Gastrocnemius medialis (tissue), 4 donors: ENCODE data around the gene WWP2. TPM values are rescaled to one million over a fixed set of nuclear protein-coding genes. Genes with fewer than 3 reads are reported as not detected.
"Not testable (repeated sequence)": the region's sequence is repeated elsewhere in the genome, so short reads cannot be mapped to it uniquely, and the experiment has no call there.

Experiments used
- ATAC-seq, 2 donors: fragments of 150-250 bp; one replicate each; pipeline ENCODE4 v1.9.1; 2016
- DNase-seq, 2 donors: peaks; one replicate each; pipeline ENCODE4 v3.0.0-alpha.2; 2019
- H3K27ac ChIP-seq, 4 donors: fragments of 200-600 bp; sonication (generic); 1 replicate in 1 of 4; 2 replicates in 3 of 4; pipeline ENCODE4 v1.5.1; 2016 to 2018; ENCODE audit warnings: mild to moderate bottlenecking in 2 of 4, moderate library complexity in 1 of 4
- H3K27me3 ChIP-seq, 3 donors: fragments of 200-600 bp; sonication (generic) in 2 of 3; 1 replicate in 1 of 3; 2 replicates in 2 of 3; pipeline versions ENCODE4 v1.5.1 to v1.6.0; 2016 to 2019; ENCODE audit warnings: mild to moderate bottlenecking in 1 of 3, moderate library complexity in 1 of 3
- H3K36me3 ChIP-seq, 2 donors: fragments of 200-600 bp; sonication (generic) in 1 of 2; one replicate each; pipeline ENCODE4 v1.5.1; 2017 to 2018
- H3K4me1 ChIP-seq, 2 donors: fragments of 200-600 bp; sonication (generic) in 1 of 2; one replicate each; pipeline ENCODE4 v1.5.1; 2016 to 2017; ENCODE audit warnings: mild to moderate bottlenecking in 2 of 2
- H3K4me3 ChIP-seq, 4 donors: fragments of 200-600 bp; sonication (generic) in 3 of 4; 1 replicate in 1 of 4; 2 replicates in 3 of 4; pipeline ENCODE4 v1.5.1; 2016 to 2019; ENCODE audit warnings: mild to moderate bottlenecking in 2 of 4
- H3K9me3 ChIP-seq, 3 donors: fragments of 200-600 bp; sonication (generic) in 2 of 3; 1 replicate in 1 of 3; 2 replicates in 2 of 3; pipeline ENCODE4 v1.5.1; 2016 to 2019
- CTCF ChIP-seq, 5 experiments: fragments of 450-650 bp in 3 of 5; fragments of 200-600 bp in 2 of 5; sonication (generic) in 2 of 5; IDR thresholded peaks in 4 of 5; conservative IDR thresholded peaks in 1 of 5; 1 replicate in 4 of 5; 2 replicates in 1 of 5; pipeline ENCODE4 v1.5.1; 2016 to 2019; ENCODE audit warnings: antibody characterized with exemption in 5 of 5, mild to moderate bottlenecking in 3 of 5, moderate library complexity in 3 of 5
- POLR2A ChIP-seq, 2 donors: fragments of 450-650 bp; IDR thresholded peaks; one replicate each; pipeline ENCODE4 v1.6.1; 2017; ENCODE audit warnings: antibody characterized with exemption in 2 of 2, mild to moderate bottlenecking in 2 of 2, moderate library complexity in 2 of 2
- in situ Hi-C, 4 donors: fragments of 200-750 bp; cut with MboI; loops; one replicate each; pipeline versions ENCODE4 v1.15.0 to v1.8.0; 2017; ENCODE audit warnings: low sequenced_read_pairs in 4 of 4
- intact Hi-C: fragments of 100-400 bp; cut with DNase I; formaldehyde crosslinking; loops from one replicate; pipeline ENCODE4 v1.15.1; 2023; ENCODE audit warnings: low total_unique reads
- total RNA-seq, 4 donors: library from RNA; depleted of rRNA; stranded (reverse); fragments of >200 nt; gene quantifications; one replicate each; pipeline versions ENCODE4 v1.1.0 to v1.2.3, GENCODE V29; 2016

The WWP2 gene
- total RNA-seq, 4 donors from 2014 or later = 29.4 to 35.6 (median 31.8) TPM

GRCh38 chr16:69781118-69781517, 19.0 kb downstream of the WWP2 start:
- in situ Hi-C loops = no loop called here
- no peak overlapping the region for H3K4me3 ChIP-seq

GRCh38 chr16:69784586-69784985, 22.5 kb downstream of the WWP2 start:
- ATAC-seq (no peak), DNase-seq (no peak)
- H3K4me1 ChIP-seq = no peaks in the 10 kb centered on the region
- intact Hi-C loops (no loop called here), in situ Hi-C loops (no loop called here)
- no peak overlapping the region for H3K27ac ChIP-seq
- no peak for TF ChIP-seq CTCF (IDR thresholded peaks at IDR 0.05 in 4 of 5, conservative IDR thresholded peaks at IDR 0.05 in 1 of 5)
- TF ChIP-seq POLR2A (IDR thresholded peaks at IDR 0.05) = no peak
- H3K4me3 ChIP-seq = no peak overlapping the region
- no peaks in the 10 kb centered on the region for H3K9me3 ChIP-seq
- H3K36me3 ChIP-seq = peaks cover 0 to 22% of the 10 kb centered on the region in 2 donors
- no peaks in the 10 kb centered on the region for H3K27me3 ChIP-seq

More at GRCh38 chr16:69781118-69781517, 19.0 kb downstream of the WWP2 start:
- Histone ChIP-seq H3K36me3 (no peaks in the 10 kb centered on the region), H3K27ac (no peak overlapping the region), H3K9me3 (no peaks in the 10 kb centered on the region), H3K27me3 (no peaks in the 10 kb centered on the region), H3K4me1 (no peaks in the 10 kb centered on the region)
- intact Hi-C loops = no loop called here
- no peak for ATAC-seq
- no peak for TF ChIP-seq CTCF (IDR thresholded peaks at IDR 0.05 in 4 of 5, conservative IDR thresholded peaks at IDR 0.05 in 1 of 5)
- no peak for TF ChIP-seq POLR2A (IDR thresholded peaks at IDR 0.05)
- DNase-seq = no peak

GRCh38 chr16:69787883-69788282, 25.8 kb downstream of the WWP2 start:
- in situ Hi-C loops = no loop called here

GRCh38 chr16:69791391-69791847, 29.3 kb downstream of the WWP2 start:
- intact Hi-C loops, DNase-seq, H3K27me3 ChIP-seq, H3K4me3 ChIP-seq, H3K4me1 ChIP-seq, H3K27ac ChIP-seq, H3K9me3 ChIP-seq, ATAC-seq: not testable (repeated sequence)
- H3K36me3 ChIP-seq = peaks cover 0 to 22% of the 10 kb centered on the region in 2 donors
- in situ Hi-C loops = loop anchor here in 3 of 4 donors (5.0 to 10.0 kb wide), 4 partner anchors 53 to 143 kb away; no protein-coding TSS in a partner anchor

More at GRCh38 chr16:69787883-69788282, 25.8 kb downstream of the WWP2 start:
- Histone ChIP-seq H3K36me3 (peaks cover 0 to 22% of the 10 kb centered on the region in 2 donors), H3K27ac (no peak overlapping the region), H3K4me1 (no peaks in the 10 kb centered on the region), H3K27me3 (no peaks in the 10 kb centered on the region), H3K4me3 (no peak overlapping the region), H3K9me3 (no peaks in the 10 kb centered on the region)
- ATAC-seq (no peak), DNase-seq (no peak)
- TF ChIP-seq POLR2A (IDR thresholded peaks at IDR 0.05) (no peak), CTCF (IDR thresholded peaks at IDR 0.05 in 4 of 5, conservative IDR thresholded peaks at IDR 0.05 in 1 of 5) (no peak)
- intact Hi-C loops = no loop called here

GRCh38 chr16:69793526-69793925, 31.4 kb downstream of the WWP2 start:
- H3K9me3 ChIP-seq = no peaks in the 10 kb centered on the region
- DNase-seq = no peak
- peaks cover 0 to 6% of the 10 kb centered on the region in 2 donors for H3K36me3 ChIP-seq
- no peak overlapping the region for H3K27ac ChIP-seq
- no peak overlapping the region for H3K4me3 ChIP-seq
- intact Hi-C loops = no loop called here
- no peaks in the 10 kb centered on the region for H3K27me3 ChIP-seq
- in situ Hi-C loops = loop anchor here in 3 of 4 donors (5.0 to 10.0 kb wide), 4 partner anchors 51 to 141 kb away; no protein-coding TSS in a partner anchor
- TF ChIP-seq CTCF (IDR thresholded peaks at IDR 0.05 in 4 of 5, conservative IDR thresholded peaks at IDR 0.05 in 1 of 5) (no peak), POLR2A (IDR thresholded peaks at IDR 0.05) (no peak)
- peaks cover 0 to 4% of the 10 kb centered on the region in 2 donors for H3K4me1 ChIP-seq
- ATAC-seq = no peak
